Ascending aorta (tissue), 2 donors: ENCODE results near the gene NLRP12. TPM values are rescaled to one million over a fixed set of nuclear protein-coding genes. Genes with fewer than 3 reads are reported as not detected.
A peak's percentile ranks its signal among the peaks of the same experiment; 100 is the strongest.
"Not testable (repeated sequence)": the region's sequence is repeated elsewhere in the genome, so short reads cannot be mapped to it uniquely, and the experiment has no call there.

Experiments
- DNase-seq, 2 donors: peaks; one replicate each; pipeline ENCODE4 v3.0.0-alpha.2; 2019; ENCODE audit warnings: low spot score in 2 of 2
- H3K27ac ChIP-seq, 2 donors: fragments of 200-600 bp; sonication (generic); one replicate each; pipeline ENCODE4 v1.5.1; 2016 to 2017; ENCODE audit warnings: mild to moderate bottlenecking in 1 of 2
- H3K27me3 ChIP-seq: fragments of 200-600 bp; sonication (generic); one replicate; pipeline ENCODE4 v1.5.1; 2017
- H3K36me3 ChIP-seq, 2 donors: fragments of 200-600 bp; sonication (generic); one replicate each; pipeline ENCODE4 v1.5.1; 2016
- H3K4me1 ChIP-seq, 2 donors: fragments of 200-600 bp; sonication (generic); one replicate each; pipeline ENCODE4 v1.5.1; 2016 to 2017; ENCODE audit warnings: mild to moderate bottlenecking in 1 of 2
- H3K4me3 ChIP-seq, 2 donors: fragments of 200-600 bp; sonication (generic); one replicate each; pipeline ENCODE4 v1.5.1; 2016 to 2017; ENCODE audit warnings: mild to moderate bottlenecking in 1 of 2
- H3K9me3 ChIP-seq, 2 donors: fragments of 200-600 bp; sonication (generic); one replicate each; pipeline ENCODE4 v1.5.1; 2016
- intact Hi-C: fragments of 100-400 bp; cut with DNase I; formaldehyde crosslinking; loops from one replicate; pipeline ENCODE4 v1.15.1; 2023
- total RNA-seq: library from RNA; depleted of rRNA; stranded (reverse); fragments of >200 nt; gene quantifications from one replicate; pipeline ENCODE4 v1.1.0, GENCODE V29; 2016
- TF ChIP-seq, protein P1 (sequence below), 3 experiments: fragments of 200-600 bp in 2 of 3; fragments of 450-650 bp in 1 of 3; sonication (generic) in 2 of 3; IDR thresholded peaks; one replicate each; pipeline ENCODE4 v1.5.1; 2016 to 2019; ENCODE audit warnings: antibody characterized with exemption in 3 of 3, mild to moderate bottlenecking in 1 of 3, moderate library complexity in 1 of 3

The NLRP12 gene
- total RNA-seq, 1 donor from 2014 or later, result not detected

DNA sequence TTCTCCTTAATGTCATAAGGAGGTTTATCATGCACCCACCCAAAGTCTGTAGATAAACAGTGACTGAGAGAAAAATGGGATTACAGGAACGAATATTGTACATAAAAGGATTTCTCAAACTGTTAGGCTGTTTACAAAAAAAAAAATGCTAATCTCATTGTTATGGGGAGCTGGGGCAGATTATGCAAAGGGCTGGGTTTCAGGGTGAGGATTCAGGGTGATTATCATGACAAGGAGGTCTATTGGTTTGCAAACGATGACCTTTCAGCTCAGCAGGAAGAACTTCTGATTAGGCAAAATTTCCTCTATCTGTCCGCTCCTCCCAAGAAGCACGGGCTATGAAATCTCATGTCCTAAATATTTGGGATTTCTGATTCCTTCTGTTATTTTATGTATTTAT is 41.4 kb downstream of the NLRP12 start:
- intact Hi-C loops, result no loop called here
- Histone ChIP-seq H3K27ac (no peak overlapping the region), H3K27me3 (no peaks in the 10 kb centered on the region), H3K9me3 (no peaks in the 10 kb centered on the region), H3K36me3 (no peaks in the 10 kb centered on the region), H3K4me1 (no peaks in the 10 kb centered on the region), H3K4me3 (no peak overlapping the region)
- no peak for DNase-seq
- TF ChIP-seq, protein P1, sequence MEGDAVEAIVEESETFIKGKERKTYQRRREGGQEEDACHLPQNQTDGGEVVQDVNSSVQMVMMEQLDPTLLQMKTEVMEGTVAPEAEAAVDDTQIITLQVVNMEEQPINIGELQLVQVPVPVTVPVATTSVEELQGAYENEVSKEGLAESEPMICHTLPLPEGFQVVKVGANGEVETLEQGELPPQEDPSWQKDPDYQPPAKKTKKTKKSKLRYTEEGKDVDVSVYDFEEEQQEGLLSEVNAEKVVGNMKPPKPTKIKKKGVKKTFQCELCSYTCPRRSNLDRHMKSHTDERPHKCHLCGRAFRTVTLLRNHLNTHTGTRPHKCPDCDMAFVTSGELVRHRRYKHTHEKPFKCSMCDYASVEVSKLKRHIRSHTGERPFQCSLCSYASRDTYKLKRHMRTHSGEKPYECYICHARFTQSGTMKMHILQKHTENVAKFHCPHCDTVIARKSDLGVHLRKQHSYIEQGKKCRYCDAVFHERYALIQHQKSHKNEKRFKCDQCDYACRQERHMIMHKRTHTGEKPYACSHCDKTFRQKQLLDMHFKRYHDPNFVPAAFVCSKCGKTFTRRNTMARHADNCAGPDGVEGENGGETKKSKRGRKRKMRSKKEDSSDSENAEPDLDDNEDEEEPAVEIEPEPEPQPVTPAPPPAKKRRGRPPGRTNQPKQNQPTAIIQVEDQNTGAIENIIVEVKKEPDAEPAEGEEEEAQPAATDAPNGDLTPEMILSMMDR (IDR thresholded peaks at IDR 0.05), result no peak

DNA sequence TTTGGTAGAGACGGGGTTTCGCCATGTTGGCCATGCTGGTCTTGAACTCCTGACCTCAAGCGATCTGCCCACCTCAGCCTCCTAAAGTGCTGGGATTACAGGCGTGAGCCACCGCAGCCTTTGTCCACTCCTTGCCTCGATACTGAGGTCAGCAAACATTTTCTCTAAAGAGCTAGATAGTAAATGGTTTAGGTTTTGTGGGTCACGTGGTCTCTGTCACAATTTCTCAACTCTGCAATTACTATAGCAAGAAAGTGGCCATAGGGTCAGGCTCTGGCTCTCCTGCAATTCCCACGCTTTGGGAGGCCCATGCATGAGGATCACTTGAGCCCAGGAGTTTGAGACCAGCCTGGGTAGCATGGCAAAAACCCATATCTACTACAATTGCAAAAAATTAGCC is 42.8 kb downstream of the NLRP12 start:
- not testable (repeated sequence) for H3K9me3 ChIP-seq

DNA sequence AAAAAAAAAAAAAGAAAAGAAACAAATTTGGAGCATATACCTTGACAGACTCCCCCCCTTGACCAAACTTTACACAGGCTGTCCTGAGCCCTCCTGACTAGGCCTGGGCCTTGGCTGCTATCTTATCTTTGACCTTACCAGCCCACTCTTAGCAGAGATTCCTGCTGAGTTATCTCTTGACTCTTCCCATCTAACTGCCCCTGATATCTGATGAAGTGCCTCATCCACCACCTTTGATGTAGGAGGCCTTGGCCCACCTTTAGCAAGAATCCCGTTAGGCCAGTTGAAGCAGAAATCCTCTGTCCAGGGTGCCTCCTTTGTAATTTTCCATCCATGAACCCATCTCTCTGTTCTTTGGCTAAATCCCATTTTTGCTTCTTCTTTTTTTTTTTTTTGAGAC is 43.6 kb downstream of the NLRP12 start:
- TF ChIP-seq, protein P1 (IDR thresholded peaks at IDR 0.05), result no peak
- no peak overlapping the region for H3K27ac ChIP-seq
- no peaks in the 10 kb centered on the region for H3K4me1 ChIP-seq
- H3K9me3 ChIP-seq, result no peaks in the 10 kb centered on the region
- intact Hi-C loops, result no loop called here
- DNase-seq, result no peak
- H3K4me3 ChIP-seq, result no peak overlapping the region
- H3K27me3 ChIP-seq, result no peaks in the 10 kb centered on the region
- no peaks in the 10 kb centered on the region for H3K36me3 ChIP-seq

More for the DNA sequence above, 42.8 kb downstream of the NLRP12 start:
- H3K4me1 ChIP-seq, DNase-seq, H3K4me3 ChIP-seq, intact Hi-C loops, H3K36me3 ChIP-seq, H3K27ac ChIP-seq, H3K27me3 ChIP-seq: not testable (repeated sequence)

DNA sequence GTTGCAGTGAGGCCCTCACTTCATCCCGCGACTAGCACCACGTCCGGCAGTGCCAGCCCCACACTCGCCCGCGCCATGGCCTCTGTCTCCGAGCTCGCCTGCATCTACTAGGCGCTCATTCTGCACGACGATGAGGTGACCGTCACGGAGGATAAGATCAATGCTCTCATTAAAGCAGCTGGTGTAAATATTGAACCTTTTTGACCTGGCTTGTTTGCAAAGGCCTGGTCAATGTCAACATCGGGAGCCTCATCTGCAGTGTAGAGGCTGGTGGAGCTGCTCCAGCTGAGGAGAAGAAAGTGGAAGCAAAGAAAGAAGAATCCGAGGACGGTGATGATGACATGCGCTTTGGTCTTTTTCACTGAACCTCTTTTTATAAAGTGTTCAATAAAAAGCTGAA is 48.6 kb downstream of the NLRP12 start:
- no peak overlapping the region for H3K27ac ChIP-seq
- no peak overlapping the region for H3K4me3 ChIP-seq
- DNase-seq, result no peak
- no peaks in the 10 kb centered on the region for H3K9me3 ChIP-seq
- TF ChIP-seq, protein P1 (IDR thresholded peaks at IDR 0.05), result no peak
- intact Hi-C loops, result no loop called here
- no peaks in the 10 kb centered on the region for H3K27me3 ChIP-seq
- H3K36me3 ChIP-seq, result no peaks in the 10 kb centered on the region
- H3K4me1 ChIP-seq, result no peaks in the 10 kb centered on the region

DNA sequence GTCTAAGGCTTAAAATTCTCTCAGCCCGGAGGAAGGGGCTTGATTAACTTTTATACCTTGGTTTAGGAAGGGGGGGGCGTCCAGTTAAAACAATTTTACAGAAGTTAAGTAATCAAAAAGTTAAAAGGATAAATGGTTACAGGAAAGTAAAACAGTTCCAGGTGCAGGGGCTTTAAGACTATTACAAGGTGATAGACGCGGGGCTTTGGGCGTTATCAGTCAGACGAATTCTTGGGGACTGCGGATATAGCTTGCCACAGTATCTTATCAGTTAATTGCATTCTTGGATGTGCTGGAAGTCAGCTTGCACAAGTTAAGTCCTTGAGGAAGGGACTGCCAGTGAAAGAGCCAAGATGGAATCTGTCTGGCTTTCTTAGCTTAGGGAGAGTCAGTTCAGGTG is 49.6 kb downstream of the NLRP12 start:
- H3K27me3 ChIP-seq, DNase-seq, H3K4me3 ChIP-seq, H3K27ac ChIP-seq, H3K4me1 ChIP-seq, H3K36me3 ChIP-seq, intact Hi-C loops, H3K9me3 ChIP-seq: not testable (repeated sequence)

DNA sequence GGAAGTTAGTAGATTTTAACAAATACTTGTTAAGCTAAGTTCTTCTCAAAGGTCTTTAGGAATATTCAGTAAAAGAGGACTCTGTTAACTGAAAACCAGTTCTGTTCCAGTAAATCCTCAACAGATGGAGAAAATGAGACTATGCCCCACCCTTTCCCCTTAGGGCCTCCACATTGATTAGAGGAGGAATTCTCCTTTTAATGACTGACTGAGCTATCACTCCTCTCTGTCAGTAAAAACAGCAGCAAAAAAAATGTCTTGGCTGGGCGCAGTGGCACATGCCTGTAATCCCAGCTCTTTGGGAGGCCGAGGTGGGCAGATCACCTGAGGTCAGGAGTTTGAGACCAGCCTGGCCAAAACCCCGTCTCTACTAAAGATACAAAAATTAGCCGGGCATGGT is 50.1 kb downstream of the NLRP12 start:
- no peak overlapping the region for H3K4me3 ChIP-seq
- H3K4me1 ChIP-seq, result no peaks in the 10 kb centered on the region
- H3K27ac ChIP-seq, result no peak overlapping the region
- no peaks in the 10 kb centered on the region for H3K9me3 ChIP-seq
- H3K36me3 ChIP-seq, result no peaks in the 10 kb centered on the region
- DNase-seq, result no peak
- TF ChIP-seq, protein P1 (IDR thresholded peaks at IDR 0.05), result no peak
- intact Hi-C loops, result no loop called here
- no peaks in the 10 kb centered on the region for H3K27me3 ChIP-seq

DNA sequence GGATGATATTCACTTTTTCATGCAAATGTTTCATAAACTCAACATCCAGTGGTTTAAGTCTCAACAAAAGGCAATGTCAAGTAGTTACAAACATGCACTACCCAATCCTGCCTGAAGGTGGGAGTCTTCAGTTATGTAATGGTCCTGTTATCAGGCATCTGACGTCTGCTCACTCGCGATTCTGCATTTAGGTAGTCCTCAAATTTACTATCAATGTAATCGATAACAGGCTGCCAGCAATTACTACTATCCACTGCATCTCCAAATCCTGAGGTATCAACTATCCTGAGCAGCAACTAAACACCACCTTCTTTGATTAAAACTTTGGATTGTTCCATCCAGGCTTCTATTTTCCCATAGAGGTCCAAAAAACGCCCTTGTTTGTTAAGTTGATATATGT is 51.2 kb downstream of the NLRP12 start:
- intact Hi-C loops, result no loop called here
- peak in 1 of 2 donors; percentile 70 for DNase-seq

More for the DNA sequence above, 51.2 kb downstream of the NLRP12 start:
- Histone ChIP-seq H3K27me3 (no peaks in the 10 kb centered on the region), H3K27ac (no peak overlapping the region), H3K4me1 (no peaks in the 10 kb centered on the region), H3K36me3 (no peaks in the 10 kb centered on the region), H3K4me3 (no peak overlapping the region), H3K9me3 (no peaks in the 10 kb centered on the region)
- TF ChIP-seq, protein P1 (IDR thresholded peaks at IDR 0.05), result peak; percentile 28 to 53 (median 42)
